A549 (cell line): ENCODE results near the gene MAGI2. TPM values are rescaled to one million over a fixed set of nuclear protein-coding genes. Genes with fewer than 3 reads are reported as not detected.

Source experiments
- ATAC-seq, 2 experiments: fragments of 200-7000 bp in 1 of 2; fragments of >200 bp in 1 of 2; cut with Nextera tagmentation in 1 of 2; cut with Tn5 transposase in 1 of 2; 3 replicates each; pipeline versions ENCODE4 v1.8.0 to v1.9.1; 2018 to 2020; ENCODE audit warnings: mild to moderate bottlenecking in 1 of 2, moderate library complexity in 1 of 2
- CTCF ChIA-PET: fragments of 300-600 bp; sonication (Branson Sonifier 250); formaldehyde crosslinking; extraction: SDS; loops from one replicate; lab custom pipeline; 2021; ENCODE audit warnings: antibody characterized with exemption, inconsistent platforms; lab: Yijun Ruan, JAX
- POLR2A ChIA-PET: fragments of 350-600 bp; formaldehyde crosslinking; extraction: SDS; loops from one replicate; lab custom pipeline; 2021; ENCODE audit warnings: antibody characterized with exemption, inconsistent platforms; lab: Yijun Ruan, JAX
- DNase-seq, 2 experiments: peaks; one replicate each; pipeline versions ENCODE4 v3.0.0 to v3.0.0-alpha.2; 2011 to 2016; ENCODE audit warnings: low read depth in 1 of 2, low spot score in 1 of 2
- FAIRE-seq: peaks from 2 replicates; lab custom pipeline; 2011; peaks lifted over from hg19 to GRCh38; lab: Jason Lieb, UNC
- H3K27ac ChIP-seq, 2 experiments: fragments of >200 bp; sonication (Bioruptor Twin); formaldehyde crosslinking; 3 replicates each; pipeline ENCODE4 v1.5.1; 2016 to 2017
- H3K4me1 ChIP-seq: fragments of >200 bp; sonication (Bioruptor Twin); formaldehyde crosslinking; 3 replicates; pipeline ENCODE4 v1.6.1; 2016
- H3K4me2 ChIP-seq: fragments of >200 bp; sonication (Bioruptor Twin); formaldehyde crosslinking; 3 replicates; pipeline ENCODE4 v1.6.1; 2016
- H3K4me3 ChIP-seq: fragments of >200 bp; sonication (Bioruptor Twin); formaldehyde crosslinking; 3 replicates; pipeline ENCODE4 v1.5.1; 2016
- H3K9me3 ChIP-seq: fragments of >200 bp; sonication (Bioruptor Twin); formaldehyde crosslinking; 3 replicates; pipeline ENCODE4 v1.6.1; 2016
- ATOH8 ChIP-seq: fragments of 250-450 bp; sonication (Bioruptor Pico); IDR thresholded peaks from 2 replicates; pipeline ENCODE4 v1.5.0; 2020; ENCODE audit warnings: low read depth, mild to moderate bottlenecking, moderate library complexity
- BHLHE40 ChIP-seq: IDR thresholded peaks from 2 replicates; pipeline ENCODE4 v1.6.1; 2012; ENCODE audit warnings: low read depth, low read length, inconsistent platforms
- CBX2 ChIP-seq: fragments of 200-600 bp; sonication (generic); IDR thresholded peaks from 2 replicates; pipeline ENCODE4 v1.6.1; 2016; ENCODE audit warnings: low read depth, mild to moderate bottlenecking, borderline replicate concordance
- CHD4 ChIP-seq: fragments of 200-600 bp; sonication (generic); IDR thresholded peaks from 2 replicates; pipeline ENCODE4 v1.6.1; 2016; ENCODE audit warnings: antibody characterized with exemption, mild to moderate bottlenecking, borderline replicate concordance
- EHF ChIP-seq: fragments of 250-450 bp; sonication (Bioruptor Pico); IDR thresholded peaks from 2 replicates; pipeline ENCODE4 v1.5.0; 2020; ENCODE audit warnings: mild to moderate bottlenecking
- EP300 ChIP-seq, 2 experiments: fragments of >200 bp; sonication (Bioruptor Twin); formaldehyde crosslinking; IDR thresholded peaks; 2 replicates in 1 of 2; 3 replicates in 1 of 2; pipeline ENCODE4 v1.6.1; 2016 to 2017
- HEYL ChIP-seq: fragments of 250-450 bp; sonication (Bioruptor Pico); IDR thresholded peaks from 2 replicates; pipeline ENCODE4 v1.8.0; 2021; ENCODE audit warnings: mild to moderate bottlenecking, moderate library complexity
- HOXB13 ChIP-seq: fragments of 250-450 bp; sonication (Bioruptor Pico); IDR thresholded peaks from 2 replicates; pipeline ENCODE4 v1.5.0; 2020; ENCODE audit warnings: low read depth, mild to moderate bottlenecking, moderate library complexity
- MYC ChIP-seq: IDR thresholded peaks from 2 replicates; pipeline ENCODE4 v1.6.1; 2012; ENCODE audit warnings: mild to moderate bottlenecking, inconsistent platforms, low read length, improper control_type of control experiment, borderline replicate concordance
- NPAS2 ChIP-seq: fragments of 250-450 bp; sonication (Bioruptor Pico); IDR thresholded peaks from 2 replicates; pipeline ENCODE4 v1.8.0; 2022; ENCODE audit warnings: mild to moderate bottlenecking, moderate library complexity, borderline replicate concordance
- POLR2AphosphoS2 ChIP-seq: conservative IDR thresholded peaks from 2 replicates; pipeline ENCODE4 v1.6.1; 2012; ENCODE audit warnings: low read length, improper control_type of control experiment, inconsistent platforms
- RAD21 ChIP-seq, 2 experiments: fragments of >200 bp in 1 of 2; sonication (Bioruptor Twin) in 1 of 2; formaldehyde crosslinking in 1 of 2; IDR thresholded peaks in 1 of 2; conservative IDR thresholded peaks in 1 of 2; 2 replicates in 1 of 2; 3 replicates in 1 of 2; pipeline ENCODE4 v1.6.1; 2012 to 2018; ENCODE audit warnings: inconsistent platforms in 1 of 2
- SMC3 ChIP-seq: fragments of >200 bp; sonication (Bioruptor Twin); formaldehyde crosslinking; IDR thresholded peaks from 3 replicates; pipeline ENCODE4 v1.6.1; 2018; ENCODE audit warnings: inconsistent platforms
- SREBF2 ChIP-seq: fragments of 450-650 bp; IDR thresholded peaks from 2 replicates; pipeline ENCODE4 v1.6.1; 2014; ENCODE audit warnings: mild to moderate bottlenecking, moderate library complexity
- TFCP2L1 ChIP-seq: fragments of 250-450 bp; sonication (Bioruptor Pico); IDR thresholded peaks from 2 replicates; pipeline ENCODE4 v1.5.0; 2021; ENCODE audit warnings: mild to moderate bottlenecking
- TP53 ChIP-seq: fragments of 250-450 bp; sonication (Bioruptor Pico); IDR thresholded peaks from 2 replicates; pipeline ENCODE4 v1.5.0; 2021; ENCODE audit warnings: mild to moderate bottlenecking, moderate library complexity
- USF2 ChIP-seq: fragments of 450-650 bp; IDR thresholded peaks from 2 replicates; pipeline ENCODE4 v1.6.1; 2014; ENCODE audit warnings: antibody characterized with exemption
- ZNF302 ChIP-seq: fragments of 250-450 bp; sonication (Bioruptor Pico); IDR thresholded peaks from 2 replicates; pipeline ENCODE4 v1.9.0; 2021; ENCODE audit warnings: inconsistent platforms, mild to moderate bottlenecking, moderate library complexity
- WGBS: methylation state at CpG from one replicate; pipeline ENCODE4 v1.1.6; 2017; ENCODE audit errors: missing lambda C conversion rate; 5-methylcytosine and 5-hydroxymethylcytosine counted together
- polyA plus RNA-seq, 4 experiments: library from polyadenylated mRNA; depleted of rRNA in 3 of 4; stranded (reverse); fragments of >200 nt; fragmentation: RNase III in 1 of 4; extraction: RNeasy Plus Mini Kit Qiagen cat#74134 plus additional on column Dnase treatment in 1 of 4; gene quantifications; 2 replicates in 3 of 4; 3 replicates in 1 of 4; pipeline ENCODE4 v1.2.3, GENCODE V29; 2011 to 2017

MAGI2 gene
- polyA plus RNA-seq, 2 of the 4 experiments (the other 2 are of a cell fraction), result 0.48 to 0.81 TPM

- no peak for TF ChIP-seq CBX2
- no peak for TF ChIP-seq ZNF302
- no peak for TF ChIP-seq HOXB13 (CRISPR knock-in tag)
- TF ChIP-seq SREBF2, result no peak
- no peak for TF ChIP-seq TP53 (CRISPR knock-in tag)
- no peak for TF ChIP-seq MYC
- no peak for TF ChIP-seq TFCP2L1
- no peak for TF ChIP-seq NPAS2 (CRISPR knock-in tag)
- TF ChIP-seq USF2, result no peak
- no peak for TF ChIP-seq EP300 (IDR thresholded peaks at IDR 0.05)
- TF ChIP-seq CHD4, result no peak
- no peak for TF ChIP-seq HEYL (CRISPR knock-in tag)
- no peak for TF ChIP-seq SMC3
- TF ChIP-seq EHF, result no peak
- TF ChIP-seq ATOH8 (CRISPR knock-in tag), result no peak
- TF ChIP-seq POLR2AphosphoS2, result no peak
- TF ChIP-seq RAD21 (conservative IDR thresholded peaks at IDR 0.05 in 1 of 2, IDR thresholded peaks at IDR 0.05 in 1 of 2), result no peak
- Histone ChIP-seq H3K4me1 (peaks cover 14% of the 10 kb centered on the region; the same call in 2 of the 3 replicates), H3K4me2 (no peak overlapping the region), H3K4me3 (no peak overlapping the region), H3K27ac (no peak overlapping the region), H3K9me3 (no peaks in the 10 kb centered on the region)
- POLR2A ChIA-PET, result no interaction called here
- CTCF ChIA-PET, result interaction anchor here (1.1 to 2.4 kb wide), 5 partner anchors 10 to 440 kb away, joined by 3 to 8 read pairs (median 5); no protein-coding TSS in a partner anchor
- WGBS, result 91% methylated on average over 1 of the region's 1 CpG
- DNase-seq, result no peak
- ATAC-seq, result 0 out of 6 replicates have a peak, but pooled peaks of 1 of the 2 experiments have one; percentile 37
- no peak for FAIRE-seq
Measured at GRCh38 chr7:79302293-79302692, 151.2 kb downstream of the MAGI2 start.

GRCh38 chr7:79301419-79301818, 152.0 kb downstream of the MAGI2 start:
- ATAC-seq (no peak), DNase-seq (no peak), FAIRE-seq (no peak)
- TF ChIP-seq NPAS2 (CRISPR knock-in tag) (no peak), TP53 (CRISPR knock-in tag) (no peak)
- peaks cover 14% of the 10 kb centered on the region; the same call in 2 of the 3 replicates for H3K4me1 ChIP-seq
- no peak overlapping the region; the same call in 2 of the 3 replicates for H3K4me2 ChIP-seq
- no peak overlapping the region for H3K27ac ChIP-seq
- ChIA-PET CTCF (interaction anchor here (0.6 to 2.4 kb wide), 6 partner anchors 11 to 440 kb away, joined by 3 to 8 read pairs (median 4); no protein-coding TSS in a partner anchor), POLR2A (no interaction called here)
- no peak overlapping the region for H3K4me3 ChIP-seq
- no peaks in the 10 kb centered on the region for H3K9me3 ChIP-seq

GRCh38 chr7:79300573-79300972, 152.9 kb downstream of the MAGI2 start:
- Histone ChIP-seq H3K4me1 (peaks cover 14% of the 10 kb centered on the region; the same call in 2 of the 3 replicates), H3K9me3 (no peaks in the 10 kb centered on the region), H3K4me3 (no peak overlapping the region), H3K27ac (no peak overlapping the region; a peak in 1 of 6 replicates), H3K4me2 (no peak overlapping the region)
- ChIA-PET POLR2A (no interaction called here), CTCF (interaction anchor here (0.9 to 1.3 kb wide), 3 partner anchors 28 to 748 kb away, joined by 3 to 4 read pairs (median 3); no protein-coding TSS in a partner anchor)
- ATAC-seq, result no peak
- DNase-seq, result no peak
- TF ChIP-seq BHLHE40 (no peak), HOXB13 (CRISPR knock-in tag) (no peak)
- FAIRE-seq, result no peak
